22Rv1 (cell line): ENCODE results near the gene GLCCI1.

Experiments
- CTCF ChIP-seq: fragments of 450-650 bp; IDR thresholded peaks from 2 replicates; pipeline ENCODE4 v1.5.1; 2017; ENCODE audit warnings: mild to moderate bottlenecking
- ZFX ChIP-seq: fragments of 450-650 bp; IDR thresholded peaks from 2 replicates; pipeline ENCODE4 v1.6.1; 2017; ENCODE audit warnings: antibody characterized with exemption, borderline replicate concordance

GRCh38 chr7:8092140-8092539, 123.5 kb downstream of the GLCCI1 start:
- no peak for TF ChIP-seq CTCF
- TF ChIP-seq ZFX, result no peak
